Endometrium (tissue), 2 donors: Measurements from ENCODE around the gene C6orf62.
A peak's percentile ranks its signal among the peaks of the same experiment; 100 is the strongest.
"Not testable (repeated sequence)": the region's sequence is repeated elsewhere in the genome, so short reads cannot be mapped to it uniquely, and the experiment has no call there.

Experiments
- FAIRE-seq: peaks from 2 replicates; lab custom pipeline; 2012; peaks lifted over from hg19 to GRCh38; lab: Jason Lieb, UNC
- donor health status: control.
- donor health status: control.

The C6orf62 gene

GRCh38 chr6:24742216-24742738 lies 23.3 kb upstream of the C6orf62 start:
- FAIRE-seq, result no peak

GRCh38 chr6:24740861-24741260 lies 21.9 kb upstream of the C6orf62 start:
- no peak for FAIRE-seq

- no peak for FAIRE-seq
Measured at GRCh38 chr6:24738741-24739140, 19.8 kb upstream of the C6orf62 start.

GRCh38 chr6:24734710-24735109 lies 15.8 kb upstream of the C6orf62 start:
- FAIRE-seq, result not testable (repeated sequence)

DNA sequence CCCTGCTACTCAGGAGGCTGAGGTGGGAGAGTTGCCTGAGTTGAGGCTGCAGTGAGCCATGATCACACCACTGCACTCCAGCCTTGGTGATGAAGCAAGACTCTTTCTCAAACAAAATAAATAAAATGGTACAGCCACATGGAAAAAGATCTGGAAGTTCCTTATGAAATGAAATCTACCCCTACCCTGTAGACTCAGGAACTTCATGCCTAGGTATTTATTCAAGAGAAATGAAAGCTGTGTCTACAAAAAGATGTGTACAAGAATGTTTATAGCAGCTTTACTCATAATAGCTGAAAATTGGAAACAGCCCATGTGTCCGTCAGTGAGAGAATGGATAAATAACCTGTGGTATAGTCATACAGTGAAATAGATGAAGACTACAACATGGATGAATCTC lies 15.2 kb upstream of the C6orf62 start:
- no peak for FAIRE-seq

GRCh38 chr6:24731456-24732134 lies 12.6 kb upstream of the C6orf62 start:
- not testable (repeated sequence) for FAIRE-seq

- not testable (repeated sequence) for FAIRE-seq
Measured at GRCh38 chr6:24730653-24731052, 11.7 kb upstream of the C6orf62 start.

DNA sequence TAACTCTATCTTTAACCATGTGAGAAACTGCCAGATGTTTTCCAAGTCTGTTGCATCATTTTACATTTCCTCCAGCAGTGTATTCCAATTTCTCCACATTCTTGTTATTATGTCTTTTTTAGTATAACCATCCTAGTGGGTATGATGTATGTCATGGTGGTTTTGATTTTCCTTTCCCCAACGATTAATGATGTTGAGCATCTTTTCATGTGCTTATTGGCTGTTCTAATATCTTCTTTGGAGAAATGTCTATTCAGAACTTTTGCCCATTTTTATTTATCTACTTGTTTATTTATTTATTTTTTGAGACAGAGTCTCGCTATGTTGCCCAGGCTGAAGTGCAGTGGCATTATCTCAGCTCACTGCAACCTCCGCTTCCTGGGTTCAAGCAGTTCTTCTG lies 4.3 kb upstream of the C6orf62 start:
- FAIRE-seq, result no peak

DNA sequence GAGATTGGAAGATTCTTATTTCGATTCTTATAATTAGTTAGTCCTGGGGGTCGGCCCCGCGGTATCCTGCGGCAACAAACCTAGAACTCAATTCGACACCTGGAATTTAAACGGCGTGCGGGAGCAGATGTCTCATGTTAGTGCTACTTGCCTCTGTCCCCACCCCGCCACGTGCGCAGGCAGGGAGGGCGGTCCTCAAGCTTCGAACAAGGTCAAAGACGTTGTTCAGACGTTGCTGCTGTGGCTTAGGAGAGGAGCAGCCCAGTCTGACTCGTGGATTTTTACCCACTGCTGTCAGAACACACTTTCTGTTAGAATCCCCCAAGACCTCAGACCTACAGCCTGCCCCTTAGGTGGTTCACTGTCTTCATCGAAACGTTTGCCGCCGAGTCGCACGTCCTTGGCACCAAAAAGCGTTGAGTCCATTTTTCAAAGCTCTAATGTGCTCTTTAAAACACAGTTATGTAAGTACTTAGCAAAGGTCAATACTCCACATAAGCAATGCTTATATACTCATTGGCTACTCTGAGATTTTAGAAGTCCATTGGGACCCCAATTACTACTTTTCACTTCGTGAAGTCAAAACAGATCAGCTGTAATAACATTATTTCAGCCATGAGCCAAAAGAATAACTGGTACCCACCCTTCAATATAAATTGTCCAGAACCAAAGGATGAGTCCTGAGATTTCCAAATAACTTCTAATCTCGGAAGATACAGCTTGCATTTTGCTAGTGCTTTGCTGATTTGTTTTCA lies 2.7 kb upstream of the C6orf62 start:
- FAIRE-seq, result no peak

DNA sequence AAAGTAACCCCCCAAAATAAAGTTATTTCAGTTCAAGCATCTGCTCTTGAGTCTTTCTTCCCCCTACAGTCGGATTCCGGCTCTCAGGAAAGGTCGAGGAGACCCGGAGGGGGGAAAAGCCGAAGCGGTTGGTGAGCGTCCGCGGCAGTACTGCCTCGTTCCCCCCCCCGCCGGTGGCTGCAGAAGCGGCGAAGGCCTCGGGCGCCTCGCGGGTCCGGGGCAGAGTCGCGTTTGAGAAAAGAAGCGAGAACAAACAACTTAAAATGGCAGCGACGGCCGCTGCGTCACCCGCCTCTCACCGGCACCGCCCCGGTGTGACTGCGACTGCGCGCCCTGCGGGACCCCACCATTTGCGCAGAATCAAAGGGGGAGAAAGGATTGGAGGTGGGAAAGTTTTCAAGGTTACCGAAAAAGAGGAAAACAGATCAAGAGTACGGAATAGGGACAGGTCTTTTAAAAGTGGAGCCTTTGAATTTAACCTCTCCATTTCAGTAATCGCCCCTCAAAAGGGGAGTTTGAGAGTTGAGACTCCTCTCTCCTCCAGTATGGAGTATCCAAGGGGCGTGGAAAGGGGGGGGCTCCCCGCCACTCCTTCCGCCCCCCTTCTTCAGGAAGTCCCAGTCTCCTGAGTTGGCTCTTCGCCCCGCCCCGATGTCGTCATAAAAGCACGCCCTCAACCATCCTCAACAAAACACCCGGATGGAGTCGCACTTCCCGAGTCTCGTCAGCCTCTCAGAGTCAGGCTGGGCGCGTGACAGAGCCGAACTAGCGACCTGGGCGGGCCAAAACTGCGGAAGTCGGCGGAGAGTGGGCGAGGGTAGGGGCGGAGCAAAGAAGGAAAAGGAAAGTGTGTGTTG lies 1.9 kb upstream of the C6orf62 start:
- FAIRE-seq, result peak; percentile 99

- no peak for FAIRE-seq
Measured at GRCh38 chr6:24720131-24720603, 1.2 kb upstream of the C6orf62 start.

- FAIRE-seq, result no peak
Measured at GRCh38 chr6:24718449-24719124, 367 bp downstream of the C6orf62 start.

DNA sequence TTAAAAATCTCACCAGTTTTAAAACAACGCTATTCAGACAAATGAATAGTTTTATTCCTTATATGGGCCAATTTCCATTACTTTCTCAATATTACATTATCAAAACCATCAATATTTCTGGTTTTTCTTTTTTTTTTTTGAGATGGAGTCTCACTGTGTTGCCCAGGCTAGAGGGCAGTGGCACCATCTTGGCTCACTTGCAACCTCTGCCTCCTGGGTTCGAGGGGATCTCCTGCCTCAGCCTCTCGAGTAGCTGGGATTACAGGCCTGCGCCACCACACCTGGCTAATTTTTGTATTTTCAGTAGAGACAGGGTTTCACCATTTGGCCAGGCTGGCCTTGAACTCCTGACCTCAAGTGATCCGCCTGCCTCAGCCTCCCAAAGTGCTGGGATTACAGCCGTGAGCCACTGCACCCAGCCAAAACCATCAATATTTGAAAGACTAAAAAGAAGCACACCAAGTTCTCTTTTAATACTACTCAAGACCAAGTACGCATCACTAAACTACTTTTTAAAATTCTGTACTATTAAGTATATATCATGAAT lies 2.3 kb downstream of the C6orf62 start:
- FAIRE-seq, result not testable (repeated sequence)

- no peak for FAIRE-seq
Measured at GRCh38 chr6:24710519-24711303, 8.2 kb downstream of the C6orf62 start.

DNA sequence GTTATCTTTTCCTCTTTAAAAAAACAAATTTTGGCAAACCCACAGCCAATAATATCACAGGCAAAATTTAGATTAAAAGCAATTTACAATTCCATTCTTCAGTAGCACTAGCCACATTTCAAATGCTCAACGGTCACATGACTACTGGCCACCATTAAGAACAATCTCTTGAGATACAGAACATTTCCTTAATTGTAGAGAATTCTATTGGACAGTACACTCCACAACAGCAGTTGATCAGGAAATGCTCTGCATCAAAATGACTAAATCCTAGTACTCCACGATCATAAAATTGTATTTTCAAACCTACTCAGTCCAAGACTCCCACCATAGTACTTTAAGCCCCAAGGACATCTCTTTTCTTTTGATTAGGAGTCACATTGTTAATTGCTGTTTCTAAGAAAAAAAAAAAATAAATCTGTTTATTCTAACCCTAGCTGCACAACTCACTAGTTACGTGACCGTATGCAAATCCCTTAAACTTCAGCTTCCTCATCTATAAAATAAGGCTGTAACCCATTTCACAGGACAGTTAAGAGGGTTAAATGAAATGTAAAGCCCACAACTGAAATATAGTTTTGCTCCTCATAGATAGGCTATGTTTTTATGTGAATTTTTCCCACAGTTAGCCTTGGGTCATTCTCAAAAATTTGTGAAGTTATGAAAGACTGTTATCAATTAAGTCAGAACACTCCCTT lies 9.8 kb downstream of the C6orf62 start:
- FAIRE-seq, result no peak

DNA sequence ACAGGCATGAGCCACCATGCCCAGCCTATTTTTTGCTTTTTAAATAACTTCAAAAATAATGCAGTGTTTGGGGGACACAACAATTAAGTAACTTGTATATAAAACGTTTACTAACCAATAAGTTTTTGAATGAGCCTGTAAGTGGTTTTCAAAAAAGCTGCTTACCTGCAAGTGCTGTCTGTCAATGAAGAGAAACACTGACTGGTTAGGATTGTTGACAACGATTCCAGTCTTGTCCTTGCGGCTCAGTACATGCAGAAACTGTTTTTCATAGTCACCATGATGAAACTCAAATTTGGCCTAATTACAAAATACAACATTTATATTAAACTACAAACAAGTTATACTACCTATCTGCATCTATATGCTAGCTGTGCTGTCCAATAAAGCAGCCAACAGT lies 10.3 kb downstream of the C6orf62 start:
- FAIRE-seq, result no peak

GRCh38 chr6:24704468-24704867 lies 14.5 kb downstream of the C6orf62 start:
- FAIRE-seq, result no peak

- no peak for FAIRE-seq
Measured at GRCh38 chr6:24702720-24703282, 16.2 kb downstream of the C6orf62 start.

DNA sequence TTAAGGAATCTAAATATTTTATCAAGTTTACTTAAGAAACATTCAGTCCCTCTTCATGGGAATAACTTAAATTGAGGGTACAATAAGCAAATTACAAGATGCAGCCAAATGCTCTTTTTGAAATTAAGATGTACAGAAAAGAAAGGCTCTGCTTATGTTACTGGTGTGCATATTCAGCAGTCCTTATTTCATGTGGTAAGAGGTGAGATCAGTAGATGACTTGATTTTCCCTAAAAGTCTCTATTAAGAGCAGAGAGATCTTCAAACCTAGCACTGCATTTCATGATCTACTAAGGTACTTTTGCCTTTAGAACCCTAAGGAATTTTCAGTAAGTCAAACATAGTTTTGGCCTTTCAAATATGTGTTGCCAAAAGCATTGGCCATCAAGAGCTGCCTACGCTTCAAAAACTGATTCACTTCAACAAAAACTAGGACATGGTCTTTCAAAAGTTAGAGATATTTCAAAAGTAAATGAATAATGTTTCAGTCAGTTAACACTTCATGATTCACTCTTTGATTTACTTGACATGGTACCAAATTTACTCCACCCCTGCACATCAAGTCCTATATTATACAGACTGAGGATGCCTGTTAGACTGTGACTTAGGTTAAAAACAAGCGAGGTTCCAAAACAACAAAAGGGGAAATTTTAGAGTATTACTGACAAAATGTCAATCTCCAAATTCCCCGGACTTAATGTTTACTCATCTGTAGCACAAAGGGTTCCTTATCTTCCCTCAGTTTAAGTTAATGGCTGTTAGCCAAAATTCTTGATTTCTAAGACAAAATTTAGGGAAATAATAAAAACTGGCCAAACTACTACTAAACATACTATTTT lies 19.2 kb downstream of the C6orf62 start:
- FAIRE-seq, result no peak
